Stromal cell of bone marrow (primary cell): ENCODE measurements around the gene PLCB2.

Source experiments
- DNase-seq: peaks from one replicate; pipeline ENCODE4 v3.0.0-alpha.2; 2012; ENCODE audit warnings: low read depth

The PLCB2 gene

GRCh38 chr15:40327457-40327856 is 19.7 kb upstream of the PLCB2 start:
- no peak for DNase-seq

- no peak for DNase-seq
Observed at GRCh38 chr15:40325700-40326099, 18.0 kb upstream of the PLCB2 start.

- DNase-seq = no peak
Observed at GRCh38 chr15:40325188-40325587, 17.5 kb upstream of the PLCB2 start.

GRCh38 chr15:40323953-40324937 is 16.5 kb upstream of the PLCB2 start:
- DNase-seq = no peak

GRCh38 chr15:40323239-40323952 is 15.7 kb upstream of the PLCB2 start, which contains the start of gene INAFM2:
TSS of gene INAFM2 (plus strand) at chr15:40323692. CDS start at chr15:40324056, 364 bp downstream.
- peak; percentile 73 for DNase-seq

- no peak for DNase-seq
Observed at GRCh38 chr15:40322531-40323238, 14.9 kb upstream of the PLCB2 start.

- DNase-seq = no peak
Observed at GRCh38 chr15:40320931-40321371, 13.2 kb upstream of the PLCB2 start.

- no peak for DNase-seq
Observed at GRCh38 chr15:40320409-40320808, 12.7 kb upstream of the PLCB2 start.

GRCh38 chr15:40317580-40317979 is 9.8 kb upstream of the PLCB2 start:
- no peak for DNase-seq

GRCh38 chr15:40316931-40317330 is 9.2 kb upstream of the PLCB2 start:
- DNase-seq = no peak

- DNase-seq = peak; percentile 50
Observed at GRCh38 chr15:40314723-40315276, 7.1 kb upstream of the PLCB2 start.

- no peak for DNase-seq
Observed at GRCh38 chr15:40313531-40314398, 6.0 kb upstream of the PLCB2 start.

GRCh38 chr15:40312370-40313158 is 4.8 kb upstream of the PLCB2 start:
- no peak for DNase-seq

- DNase-seq = no peak
Observed at GRCh38 chr15:40310993-40311392, 3.3 kb upstream of the PLCB2 start.

- no peak for DNase-seq
Observed at GRCh38 chr15:40310001-40310959, 2.5 kb upstream of the PLCB2 start.

GRCh38 chr15:40309344-40309862 is 1.7 kb upstream of the PLCB2 start:
- DNase-seq = no peak

GRCh38 chr15:40306908-40307307 is 827 bp downstream of the PLCB2 start:
- no peak for DNase-seq

- no peak for DNase-seq
Observed at GRCh38 chr15:40306371-40306770, 1.4 kb downstream of the PLCB2 start.

GRCh38 chr15:40305281-40305680 is 2.5 kb downstream of the PLCB2 start:
- no peak for DNase-seq
